Activated naive CD4-positive, alpha-beta T cell treated with anti-CD3 and anti-CD28 coated beads, Interleukin-2, amount 50 U/mL, for 24 hours (primary cell): ENCODE data around the gene DNAJA3.

ENCODE experiments used
- H3K27ac Mint-ChIP-seq: one replicate; pipeline ENCODE4 v1.8.0; 2021; ENCODE audit warnings: mild to moderate bottlenecking, mixed read lengths
- H3K27me3 Mint-ChIP-seq: one replicate; pipeline ENCODE4 v1.8.0; 2021; ENCODE audit warnings: mixed read lengths
- H3K36me3 Mint-ChIP-seq: one replicate; pipeline ENCODE4 v1.8.0; 2021; ENCODE audit warnings: mixed read lengths
- H3K4me1 Mint-ChIP-seq: one replicate; pipeline ENCODE4 v1.8.0; 2021; ENCODE audit warnings: mixed read lengths
- H3K4me3 Mint-ChIP-seq: one replicate; pipeline ENCODE4 v1.8.0; 2021; ENCODE audit warnings: mild to moderate bottlenecking, mixed read lengths
- H3K9me3 Mint-ChIP-seq: one replicate; pipeline ENCODE4 v1.8.0; 2021; ENCODE audit warnings: mixed read lengths

The DNAJA3 gene

DNA sequence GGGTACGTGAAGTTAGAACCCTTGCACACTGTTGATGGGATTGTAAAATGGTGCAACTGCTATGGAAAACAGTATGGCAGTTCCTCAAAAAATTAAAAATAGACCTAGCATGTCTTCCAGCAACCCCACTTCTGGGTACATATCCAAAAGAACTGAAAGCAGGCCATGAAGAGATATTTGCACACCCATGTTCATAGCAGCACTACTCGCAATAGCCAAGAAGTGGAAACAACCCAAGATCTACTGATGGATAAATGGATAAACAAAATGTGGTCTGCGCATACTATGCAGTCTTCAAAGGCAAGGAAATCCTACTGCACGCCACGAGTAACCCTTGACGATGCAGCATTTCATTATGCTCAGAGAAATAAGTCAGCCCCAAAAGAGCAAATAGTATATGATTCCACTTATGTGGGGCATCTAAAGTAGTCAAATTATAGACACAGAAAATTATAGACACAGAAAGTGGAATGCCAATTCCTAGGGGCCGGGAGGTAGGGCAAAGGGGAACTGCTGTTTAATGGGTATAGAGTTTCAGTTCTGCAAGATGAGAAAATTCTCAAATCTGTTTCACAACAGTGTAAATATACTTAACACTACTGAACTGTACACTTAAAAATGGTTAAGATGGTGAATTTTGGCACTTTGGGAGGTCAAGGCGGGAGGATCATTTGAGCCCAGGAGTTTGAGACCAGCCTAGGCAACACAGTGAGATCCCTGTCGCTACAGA, 26.5 kb upstream of the DNAJA3 start:
- H3K9me3 Mint-ChIP-seq = no peaks in the 10 kb centered on the region
- no peak overlapping the region for H3K27ac Mint-ChIP-seq
- H3K36me3 Mint-ChIP-seq = peaks cover 5% of the 10 kb centered on the region
- H3K4me1 Mint-ChIP-seq = peaks cover 14% of the 10 kb centered on the region
- no peak overlapping the region for H3K4me3 Mint-ChIP-seq
- H3K27me3 Mint-ChIP-seq = no peaks in the 10 kb centered on the region

DNA sequence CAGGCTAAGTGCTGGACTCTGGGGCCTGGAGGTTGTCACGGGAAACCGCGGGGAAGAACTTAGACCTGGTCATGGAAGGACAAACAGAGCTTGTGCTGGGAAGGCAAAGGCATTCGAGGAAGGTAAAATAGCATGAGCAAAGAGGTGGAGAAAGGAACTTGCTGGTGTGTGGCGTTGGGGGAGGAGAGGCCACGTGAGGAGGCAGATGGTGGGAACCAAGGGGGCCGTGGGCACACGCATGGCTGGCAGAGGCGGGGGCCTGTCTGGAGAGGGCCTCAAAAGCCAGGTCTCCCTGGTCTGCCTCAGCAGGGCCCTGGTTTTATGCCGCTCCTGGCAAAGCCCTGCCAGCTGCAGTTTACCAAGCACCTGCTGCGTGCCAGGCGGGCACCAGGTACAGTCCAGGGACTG, 24.6 kb upstream of the DNAJA3 start:
- H3K27me3 Mint-ChIP-seq = no peaks in the 10 kb centered on the region
- H3K27ac Mint-ChIP-seq = no peak overlapping the region
- H3K36me3 Mint-ChIP-seq = peaks cover 7% of the 10 kb centered on the region

DNA sequence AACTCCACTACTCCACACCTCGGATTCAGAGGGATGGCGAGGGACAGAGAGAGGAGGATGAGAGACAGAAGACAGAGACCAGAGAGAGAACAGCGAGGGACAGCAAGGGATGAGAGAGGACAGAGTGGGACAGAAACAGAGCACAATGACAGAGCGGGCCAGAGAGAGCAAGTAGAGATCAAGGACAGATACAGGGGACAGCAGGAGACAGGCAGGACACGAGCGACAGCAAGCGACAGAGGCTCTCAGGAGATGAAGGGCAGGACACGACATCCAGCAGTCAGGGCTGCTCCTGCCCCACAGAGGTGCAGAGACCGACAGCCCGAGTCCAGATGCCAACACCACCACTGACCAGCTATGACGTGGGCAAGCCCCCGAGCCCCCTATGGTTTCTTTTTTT, 24.2 kb upstream of the DNAJA3 start:
- no peaks in the 10 kb centered on the region for H3K27me3 Mint-ChIP-seq
- peaks cover 7% of the 10 kb centered on the region for H3K36me3 Mint-ChIP-seq
- peaks cover 10% of the 10 kb centered on the region for H3K4me1 Mint-ChIP-seq
- H3K27ac Mint-ChIP-seq = no peak overlapping the region
- H3K4me3 Mint-ChIP-seq = no peak overlapping the region
- no peaks in the 10 kb centered on the region for H3K9me3 Mint-ChIP-seq

More for the DNA sequence above, 24.6 kb upstream of the DNAJA3 start:
- H3K4me1 Mint-ChIP-seq = peaks cover 10% of the 10 kb centered on the region
- H3K4me3 Mint-ChIP-seq = no peak overlapping the region
- H3K9me3 Mint-ChIP-seq = no peaks in the 10 kb centered on the region

DNA sequence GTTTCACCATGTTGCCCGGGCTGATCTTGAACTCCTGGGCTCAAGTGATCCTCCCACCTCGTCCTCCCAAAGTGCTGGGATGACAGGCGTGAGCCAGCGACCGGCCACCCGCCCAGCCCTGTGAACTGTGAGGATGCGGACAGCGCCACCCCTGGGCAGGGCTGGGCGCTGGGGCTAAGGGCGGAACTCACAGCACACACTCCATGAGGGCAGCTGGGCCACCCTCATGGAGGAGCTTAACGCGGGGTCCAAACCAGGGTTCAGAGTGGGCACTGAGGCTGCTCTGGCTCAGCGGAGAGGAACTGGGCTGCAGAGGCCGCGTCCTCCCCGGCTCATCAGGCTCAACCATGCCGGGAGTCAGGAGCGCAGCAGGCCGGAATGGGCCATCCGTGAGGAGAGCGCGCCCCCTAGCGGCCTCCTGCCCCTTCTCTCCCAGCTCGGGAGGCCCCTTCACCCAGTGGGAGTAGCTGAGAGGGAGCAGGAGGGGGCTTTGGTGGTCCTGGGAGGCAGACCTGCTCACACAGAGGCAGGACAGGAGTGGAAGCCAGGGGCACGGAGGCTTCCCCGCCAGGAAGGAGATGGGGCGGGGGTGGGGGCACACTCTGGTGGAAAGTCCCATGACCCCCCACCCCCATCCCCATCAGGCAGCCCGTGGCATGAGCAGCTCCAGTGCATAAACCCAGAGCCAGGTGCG, 23.1 kb upstream of the DNAJA3 start:
- Mint-ChIP-seq H3K27me3 (no peaks in the 10 kb centered on the region), H3K27ac (no peak overlapping the region), H3K36me3 (peaks cover 7% of the 10 kb centered on the region), H3K4me3 (no peak overlapping the region), H3K9me3 (no peaks in the 10 kb centered on the region), H3K4me1 (peaks cover 10% of the 10 kb centered on the region)

DNA sequence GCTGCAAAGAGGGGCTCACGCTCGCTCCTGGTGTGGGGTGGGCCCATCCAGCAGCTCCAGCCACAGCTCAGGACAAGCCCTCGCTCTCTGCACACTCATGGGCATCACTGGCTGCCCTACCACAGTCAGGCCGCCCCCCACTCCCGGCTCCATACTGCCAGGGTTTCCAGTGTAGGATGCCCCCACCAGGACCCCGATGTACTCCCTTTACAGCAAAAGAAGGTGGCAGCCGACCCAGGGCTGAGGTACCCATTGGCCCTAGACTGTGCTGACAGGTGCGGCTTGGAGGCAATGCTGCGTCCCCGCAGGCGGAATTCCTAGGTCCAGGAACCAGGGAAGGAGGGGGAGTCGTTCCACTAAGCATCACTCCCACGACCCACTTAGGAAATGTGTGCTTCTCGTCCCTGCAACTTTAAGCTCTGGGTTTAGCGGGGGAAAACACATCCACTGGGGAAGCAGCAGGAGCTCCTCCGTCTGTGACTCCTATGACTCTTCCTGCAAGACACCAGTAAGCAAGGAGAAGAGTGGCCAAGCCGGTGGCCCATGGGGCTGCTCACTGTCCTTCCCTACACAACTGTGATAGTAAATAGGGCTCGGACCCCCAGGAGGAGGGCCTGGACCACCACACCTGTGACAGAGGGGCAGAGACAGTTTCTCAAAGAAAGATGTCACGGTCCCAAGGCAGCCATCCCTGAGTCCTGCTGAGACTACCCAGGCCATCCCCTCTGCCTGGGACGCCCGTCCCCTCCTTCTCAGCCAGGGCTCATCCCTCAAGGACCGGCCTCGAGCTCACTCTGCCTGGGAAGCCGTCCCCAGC, 22.3 kb upstream of the DNAJA3 start:
- no peak overlapping the region for H3K4me3 Mint-ChIP-seq
- H3K4me1 Mint-ChIP-seq = peaks cover 10% of the 10 kb centered on the region
- H3K36me3 Mint-ChIP-seq = peaks cover 7% of the 10 kb centered on the region
- H3K27ac Mint-ChIP-seq = no peak overlapping the region
- no peaks in the 10 kb centered on the region for H3K9me3 Mint-ChIP-seq
- no peaks in the 10 kb centered on the region for H3K27me3 Mint-ChIP-seq

DNA sequence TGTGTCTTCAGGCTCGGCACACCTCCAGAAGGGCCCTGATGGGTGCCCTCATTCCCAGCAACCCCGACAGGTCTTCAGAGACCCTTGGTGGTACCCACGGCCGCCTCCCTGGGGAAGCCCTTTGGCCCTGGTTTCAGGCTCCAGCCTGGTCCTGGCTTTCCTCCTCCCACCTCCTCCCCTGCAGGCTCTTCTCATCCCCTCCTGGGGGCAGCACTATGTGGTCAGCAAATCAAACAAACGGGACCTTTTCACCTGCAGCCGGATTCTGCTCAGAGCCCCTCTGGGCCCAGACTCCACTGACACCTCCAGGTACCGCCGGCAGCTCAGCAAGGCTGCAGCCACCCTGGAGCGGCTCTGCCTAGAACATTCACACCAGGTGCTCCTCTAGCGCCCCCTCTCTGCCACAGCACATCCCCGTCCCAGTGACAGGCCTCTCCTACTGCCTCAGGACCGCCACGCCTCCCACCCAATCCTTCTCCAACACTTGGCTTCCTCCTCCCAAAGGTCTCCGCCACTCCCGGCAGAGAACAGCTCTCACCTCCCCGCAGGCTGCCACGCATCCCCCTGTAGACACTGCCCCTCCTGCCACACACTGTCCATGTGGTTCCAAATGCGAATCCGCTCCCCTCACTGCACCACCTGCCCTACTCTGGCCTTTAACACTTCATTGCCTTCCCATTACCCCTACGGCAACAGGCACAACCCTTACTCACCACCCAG, 21.3 kb upstream of the DNAJA3 start:
- H3K4me1 Mint-ChIP-seq = peaks cover 10% of the 10 kb centered on the region
- H3K36me3 Mint-ChIP-seq = peaks cover 7% of the 10 kb centered on the region
- no peaks in the 10 kb centered on the region for H3K27me3 Mint-ChIP-seq
- H3K27ac Mint-ChIP-seq = peak overlapping the region; percentile 18
- no peaks in the 10 kb centered on the region for H3K9me3 Mint-ChIP-seq
- no peak overlapping the region for H3K4me3 Mint-ChIP-seq

DNA sequence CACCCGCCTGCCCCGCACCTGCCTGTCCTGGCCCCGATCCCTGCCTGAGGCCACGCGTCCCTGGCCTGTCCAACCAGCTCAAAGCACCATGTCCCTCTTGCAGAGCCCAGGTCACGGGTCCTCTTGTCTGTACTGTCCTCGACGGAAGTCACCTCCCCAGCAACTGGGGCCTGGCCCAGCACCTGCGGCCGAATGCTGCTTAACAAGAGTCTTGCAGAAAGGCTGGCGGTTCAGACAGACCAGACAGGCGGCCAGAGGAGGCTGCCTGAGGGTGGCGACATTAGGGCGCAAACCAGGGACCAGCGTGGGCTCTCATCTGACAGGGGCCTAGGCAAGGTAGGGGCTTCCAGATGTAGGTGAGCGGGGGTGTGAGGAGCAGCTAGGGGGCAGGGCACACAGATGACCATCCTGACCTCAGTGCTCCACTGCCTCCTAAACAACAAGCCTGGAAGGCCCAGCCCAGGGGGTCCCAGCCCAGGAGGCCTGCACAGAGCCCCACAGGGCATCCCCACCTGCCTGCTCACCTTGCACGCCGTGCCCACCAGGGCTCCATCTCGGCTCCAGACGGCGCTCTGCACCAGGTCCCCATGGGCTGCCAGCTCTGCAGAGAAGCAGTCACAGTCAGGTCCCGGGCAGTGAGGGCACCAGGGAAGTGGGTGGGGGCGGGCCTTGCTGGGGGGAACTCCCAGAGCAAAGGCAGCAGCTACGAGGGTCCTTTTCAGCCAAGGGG, 20.5 kb upstream of the DNAJA3 start:
- peaks cover 7% of the 10 kb centered on the region for H3K36me3 Mint-ChIP-seq
- H3K27ac Mint-ChIP-seq = peak overlapping the region; percentile 18

DNA sequence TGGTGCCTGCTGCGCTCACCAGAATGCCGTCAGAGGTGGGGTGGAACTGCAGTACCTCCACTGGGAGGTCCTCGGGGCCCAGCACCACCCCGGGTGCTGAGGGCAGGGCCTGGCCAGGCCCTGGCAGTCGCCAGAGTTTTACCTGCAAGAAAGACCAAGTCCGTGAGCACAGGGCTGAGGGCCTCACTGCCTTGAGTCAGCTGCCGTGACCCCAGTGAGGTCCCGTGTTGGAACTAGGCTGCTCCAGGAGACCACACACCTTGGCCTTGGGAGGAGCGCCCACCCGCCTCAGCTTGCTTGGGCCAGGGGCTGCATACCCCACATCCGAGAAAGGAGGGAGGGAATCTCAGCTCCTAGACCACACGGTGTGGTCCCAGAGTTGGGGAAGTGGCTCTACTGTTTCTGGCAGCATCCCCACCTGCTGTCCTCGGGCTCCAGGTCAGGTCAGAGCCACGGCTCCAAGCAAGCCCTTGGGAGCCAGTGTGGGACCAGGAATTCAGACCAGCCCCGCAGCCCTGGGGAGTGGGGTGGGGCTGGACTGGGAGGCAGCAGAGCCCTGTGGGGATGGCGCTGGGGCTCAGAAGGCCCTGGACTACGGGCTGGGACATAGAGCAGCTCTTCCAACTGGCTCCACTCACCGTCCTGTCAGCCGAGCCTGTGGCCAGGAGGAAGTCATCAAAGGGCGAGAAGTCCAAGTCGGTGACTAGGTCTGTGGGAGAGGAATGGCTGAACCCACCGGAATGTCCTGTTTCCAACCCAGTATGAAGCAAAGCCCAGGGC, 17.9 kb upstream of the DNAJA3 start:
- peaks cover 15% of the 10 kb centered on the region for H3K4me1 Mint-ChIP-seq

More for the DNA sequence above, 20.5 kb upstream of the DNAJA3 start:
- Mint-ChIP-seq H3K27me3 (no peaks in the 10 kb centered on the region), H3K4me3 (no peak overlapping the region), H3K4me1 (peaks cover 7% of the 10 kb centered on the region), H3K9me3 (no peaks in the 10 kb centered on the region)

DNA sequence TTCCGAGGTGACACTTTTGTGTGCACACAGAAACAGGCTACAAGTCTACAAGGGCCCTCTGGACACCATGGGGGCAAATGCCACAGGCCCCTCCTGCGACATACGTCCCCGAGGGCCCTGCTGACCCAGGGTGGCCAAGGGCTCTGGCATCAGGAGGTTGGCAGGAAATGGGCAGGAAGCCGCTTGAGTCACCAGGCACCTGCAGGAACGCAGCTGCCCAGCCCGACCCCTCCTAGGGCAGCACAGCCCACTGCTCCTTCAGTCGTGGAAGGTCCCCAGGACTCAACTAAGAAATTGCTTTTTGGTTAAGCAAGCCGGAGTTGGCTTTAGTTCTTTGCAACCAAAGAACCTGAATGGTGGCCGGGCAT, 17.4 kb upstream of the DNAJA3 start:
- no peaks in the 10 kb centered on the region for H3K9me3 Mint-ChIP-seq
- peaks cover 20% of the 10 kb centered on the region for H3K4me1 Mint-ChIP-seq
- no peaks in the 10 kb centered on the region for H3K27me3 Mint-ChIP-seq
- H3K36me3 Mint-ChIP-seq = peaks cover 12% of the 10 kb centered on the region
- no peak overlapping the region for H3K27ac Mint-ChIP-seq
- no peak overlapping the region for H3K4me3 Mint-ChIP-seq

More for the DNA sequence above, 17.9 kb upstream of the DNAJA3 start:
- Mint-ChIP-seq H3K4me3 (no peak overlapping the region), H3K36me3 (peaks cover 12% of the 10 kb centered on the region), H3K9me3 (no peaks in the 10 kb centered on the region), H3K27ac (no peak overlapping the region), H3K27me3 (no peaks in the 10 kb centered on the region)

DNA sequence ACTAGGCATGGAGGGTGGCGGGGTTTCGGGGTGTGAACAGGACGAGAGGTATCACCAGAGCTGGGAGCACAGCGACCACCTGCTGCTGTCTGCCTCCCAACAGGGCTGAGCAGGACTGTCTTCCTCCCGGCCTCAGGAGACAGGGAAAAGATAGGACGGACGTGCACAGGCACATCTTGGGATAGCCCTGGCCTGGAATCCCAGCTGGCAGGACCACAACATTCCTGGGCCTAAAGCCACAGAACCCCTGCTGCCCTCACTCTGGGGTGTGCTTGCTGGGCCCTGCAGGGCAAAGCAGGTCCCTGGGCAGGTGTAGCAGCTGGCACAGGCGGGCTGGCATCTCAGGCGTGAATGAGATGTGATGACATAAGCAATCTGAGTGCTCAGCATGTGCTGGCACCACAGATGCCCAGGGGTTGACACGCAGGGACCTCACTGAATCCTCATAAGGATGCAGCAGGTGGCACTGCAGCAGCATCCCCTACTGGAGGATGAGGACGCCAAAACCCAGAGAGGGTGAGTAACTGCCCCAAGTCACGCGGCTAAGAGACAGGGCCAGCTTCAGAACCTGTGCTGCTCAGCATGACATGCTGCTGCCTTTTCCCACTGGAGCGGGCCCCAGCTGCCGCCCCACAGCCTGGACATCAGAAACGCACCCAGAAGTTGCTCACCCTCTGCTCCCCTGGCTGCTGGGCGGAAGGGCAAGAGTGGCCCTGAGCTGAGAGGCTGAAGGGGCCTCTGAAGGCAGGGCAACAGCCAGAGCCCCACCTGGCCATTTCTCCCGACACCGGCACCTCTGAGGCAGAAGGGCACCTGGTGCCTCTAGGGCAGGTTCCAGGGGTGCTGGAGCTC, 16.4 kb upstream of the DNAJA3 start:
- no peak overlapping the region for H3K4me3 Mint-ChIP-seq
- H3K4me1 Mint-ChIP-seq = peaks cover 27% of the 10 kb centered on the region
- H3K9me3 Mint-ChIP-seq = no peaks in the 10 kb centered on the region
- no peak overlapping the region for H3K27ac Mint-ChIP-seq
- no peaks in the 10 kb centered on the region for H3K27me3 Mint-ChIP-seq
- peaks cover 12% of the 10 kb centered on the region for H3K36me3 Mint-ChIP-seq

DNA sequence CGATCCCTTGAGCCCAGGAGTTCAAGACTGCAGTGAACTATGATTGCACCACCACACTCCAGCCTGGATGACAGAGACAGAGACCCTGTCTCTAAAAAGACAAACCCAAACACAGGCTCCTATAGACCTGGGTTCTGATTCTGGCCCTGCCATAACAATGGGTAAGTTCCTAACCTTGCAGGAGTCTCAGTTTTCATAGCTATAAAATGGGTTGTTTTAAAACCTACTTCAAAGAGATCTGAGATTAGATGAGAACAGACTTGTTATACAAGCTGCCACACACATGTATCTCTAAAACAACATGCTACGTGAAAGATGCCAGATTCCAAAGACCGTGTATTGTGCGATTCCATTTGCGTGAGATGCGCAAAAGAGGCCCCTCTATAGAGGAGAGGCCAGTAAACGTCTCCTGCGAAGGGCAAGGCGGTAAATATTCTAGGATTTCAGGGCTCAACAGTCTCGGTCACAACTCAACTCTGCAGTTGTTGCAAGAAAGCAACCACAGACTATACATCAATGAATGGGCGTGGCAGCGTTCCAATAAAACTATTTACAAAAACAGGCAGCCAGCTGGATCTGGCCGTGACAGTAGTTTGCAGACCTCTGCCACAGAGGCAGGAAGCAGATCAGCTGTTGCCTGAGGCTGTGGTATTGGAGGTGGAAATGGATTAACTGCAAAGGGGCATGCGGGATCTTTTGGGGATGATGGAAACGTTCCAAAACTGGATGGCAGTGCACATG, 15.2 kb upstream of the DNAJA3 start:
- Mint-ChIP-seq H3K9me3 (no peaks in the 10 kb centered on the region), H3K4me3 (no peak overlapping the region), H3K4me1 (peaks cover 39% of the 10 kb centered on the region), H3K36me3 (peaks cover 9% of the 10 kb centered on the region), H3K27ac (no peak overlapping the region), H3K27me3 (no peaks in the 10 kb centered on the region)

DNA sequence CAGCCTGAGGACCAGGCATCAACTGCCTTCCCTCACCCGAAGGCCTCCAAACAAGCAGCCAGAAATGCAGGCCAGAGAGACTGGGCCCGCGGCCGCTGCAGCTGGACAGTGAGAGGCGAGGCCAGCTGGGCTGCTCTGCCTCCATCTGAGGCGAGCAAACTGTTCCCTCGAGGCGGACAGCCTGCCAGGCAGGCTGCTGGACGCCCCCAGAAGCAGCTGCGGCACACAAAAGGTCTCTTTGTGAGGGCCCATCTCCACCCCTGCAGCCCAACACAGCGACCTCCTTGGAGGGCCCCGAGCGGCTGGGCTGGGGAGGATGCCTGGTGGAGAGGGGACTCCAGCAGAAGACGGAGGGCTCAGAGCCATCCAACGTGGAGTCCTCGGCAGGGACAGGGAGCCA, 14.0 kb upstream of the DNAJA3 start:
- peaks cover 42% of the 10 kb centered on the region for H3K4me1 Mint-ChIP-seq
- H3K9me3 Mint-ChIP-seq = no peaks in the 10 kb centered on the region
- H3K36me3 Mint-ChIP-seq = peaks cover 9% of the 10 kb centered on the region
- H3K27me3 Mint-ChIP-seq = no peaks in the 10 kb centered on the region
- H3K27ac Mint-ChIP-seq = no peak overlapping the region
- H3K4me3 Mint-ChIP-seq = no peak overlapping the region

DNA sequence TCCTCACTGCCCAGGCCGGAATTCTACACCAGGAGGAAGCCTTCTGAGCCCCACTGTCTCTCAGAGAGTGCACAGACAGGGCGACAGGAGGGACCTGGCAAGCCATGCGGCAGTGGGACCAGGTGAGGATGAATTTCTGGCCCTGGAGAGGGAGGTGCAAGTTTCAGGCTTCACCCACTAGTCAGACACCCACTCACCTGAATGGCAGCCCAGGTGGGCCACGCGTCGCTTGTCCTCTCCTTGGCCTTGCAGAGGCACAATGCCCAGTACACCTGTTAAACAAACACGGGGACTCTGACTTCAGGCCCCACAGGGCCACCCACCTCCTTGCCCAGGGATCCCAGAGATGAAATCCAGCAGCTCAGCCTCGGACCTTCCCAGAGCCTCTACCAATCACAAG, 13.5 kb upstream of the DNAJA3 start:
- no peaks in the 10 kb centered on the region for H3K27me3 Mint-ChIP-seq
- H3K9me3 Mint-ChIP-seq = no peaks in the 10 kb centered on the region
- H3K27ac Mint-ChIP-seq = no peak overlapping the region
- H3K36me3 Mint-ChIP-seq = peaks cover 9% of the 10 kb centered on the region
- H3K4me3 Mint-ChIP-seq = no peak overlapping the region
- H3K4me1 Mint-ChIP-seq = peaks cover 43% of the 10 kb centered on the region
